HG03460 (cell line): ENCODE measurements around the gene TNNC1.

Source experiments
- ATAC-seq: cut with Tn5 transposase; IDR thresholded peaks from one replicate; pipeline ENCODE4 v1.9.1; 2021; ENCODE audit not compliant: unreplicated experiment

The TNNC1 gene

GRCh38 chr3:52402101-52402521, 51.7 kb downstream of the TNNC1 start:
- no peak for ATAC-seq

GRCh38 chr3:52401551-52401950, 52.3 kb downstream of the TNNC1 start:
- ATAC-seq = no peak
